Left ventricle myocardium inferior (tissue), 1 donor: ENCODE data around the gene DIRAS1. TPM values are rescaled to one million over a fixed set of nuclear protein-coding genes. Genes with fewer than 3 reads are reported as not detected.

Experiments used
- DNase-seq: peaks from one replicate; pipeline ENCODE4 v3.0.0-alpha.2; 2020
- H3K27ac ChIP-seq: fragments of 200-600 bp; replicated peaks from 2 replicates; pipeline ENCODE4 v1.8.0; 2021
- H3K27me3 ChIP-seq: fragments of 200-600 bp; 2 replicates; pipeline ENCODE4 v1.8.0; 2021; ENCODE audit warnings: low read depth
- H3K36me3 ChIP-seq: fragments of 200-600 bp; 2 replicates; pipeline ENCODE4 v1.8.0; 2021
- H3K4me1 ChIP-seq: fragments of 200-600 bp; 2 replicates; pipeline ENCODE4 v1.8.0; 2021
- H3K4me3 ChIP-seq: fragments of 200-600 bp; 2 replicates; pipeline ENCODE4 v1.8.0; 2021; ENCODE audit warnings: mild to moderate bottlenecking, moderate library complexity
- H3K9me3 ChIP-seq: fragments of 200-600 bp; replicated peaks from 2 replicates; pipeline ENCODE4 v1.8.0; 2021
- CTCF ChIP-seq: fragments of 200-600 bp; IDR thresholded peaks from 2 replicates; pipeline ENCODE4 v1.8.0; 2021; ENCODE audit warnings: antibody characterized with exemption, mild to moderate bottlenecking, borderline replicate concordance
- intact Hi-C: fragments of 100-400 bp; cut with micrococcal nuclease; formaldehyde crosslinking; loops from one replicate; pipeline ENCODE4 v1.11.0; 2022
- total RNA-seq: library from RNA; stranded (reverse); fragmentation: NEBNext Ultra II Directional; extraction: Animal tissue kit (Norgen Biotek cat#: 25700); gene quantifications from one replicate; pipeline ENCODE4 v1.2.1, GENCODE V29; 2021
- donor health status: DM: no; HTN: yes; CAD: no; lungs with severe emphysema.

DIRAS1 gene
- total RNA-seq, 1 donor from 2014 or later = 195 TPM

- no peak for DNase-seq
- H3K27me3 ChIP-seq = no peaks in the 10 kb centered on the region
- no peak for TF ChIP-seq CTCF
- peaks cover 99% of the 10 kb centered on the region for H3K36me3 ChIP-seq
- H3K4me1 ChIP-seq = no peaks in the 10 kb centered on the region
- no peaks in the 10 kb centered on the region for H3K9me3 ChIP-seq
- intact Hi-C loops = no loop called here
- H3K4me3 ChIP-seq = no peak overlapping the region
- no peak overlapping the region for H3K27ac ChIP-seq
Observed at GRCh38 chr19:2761876-2762782, 41.0 kb upstream of the DIRAS1 start.

GRCh38 chr19:2761309-2761677, 40.1 kb upstream of the DIRAS1 start:
- peaks cover 99% of the 10 kb centered on the region for H3K36me3 ChIP-seq
- no peak overlapping the region for H3K27ac ChIP-seq
- no peaks in the 10 kb centered on the region for H3K9me3 ChIP-seq
- no peak overlapping the region for H3K4me3 ChIP-seq
- H3K27me3 ChIP-seq = no peaks in the 10 kb centered on the region
- intact Hi-C loops = no loop called here
- no peak for DNase-seq
- H3K4me1 ChIP-seq = no peaks in the 10 kb centered on the region
- no peak for TF ChIP-seq CTCF

GRCh38 chr19:2759965-2760364, 38.8 kb upstream of the DIRAS1 start:
- intact Hi-C loops = no loop called here
- Histone ChIP-seq H3K27ac (no peak overlapping the region), H3K36me3 (peaks cover 99% of the 10 kb centered on the region), H3K4me3 (no peak overlapping the region), H3K9me3 (no peaks in the 10 kb centered on the region), H3K27me3 (no peaks in the 10 kb centered on the region), H3K4me1 (no peaks in the 10 kb centered on the region)
- DNase-seq = no peak
- TF ChIP-seq CTCF = no peak

- no peak for DNase-seq
- intact Hi-C loops = no loop called here
- Histone ChIP-seq H3K9me3 (no peaks in the 10 kb centered on the region), H3K27me3 (no peaks in the 10 kb centered on the region), H3K27ac (no peak overlapping the region), H3K4me1 (no peaks in the 10 kb centered on the region), H3K36me3 (peaks cover 99% of the 10 kb centered on the region), H3K4me3 (no peak overlapping the region)
- no peak for TF ChIP-seq CTCF
Observed at GRCh38 chr19:2759362-2759761, 38.2 kb upstream of the DIRAS1 start.

- Histone ChIP-seq H3K4me1 (no peaks in the 10 kb centered on the region), H3K4me3 (no peak overlapping the region), H3K9me3 (no peaks in the 10 kb centered on the region), H3K36me3 (peaks cover 99% of the 10 kb centered on the region), H3K27ac (no peak overlapping the region), H3K27me3 (no peaks in the 10 kb centered on the region)
- TF ChIP-seq CTCF = no peak
- DNase-seq = no peak
- intact Hi-C loops = no loop called here
Observed at GRCh38 chr19:2758601-2759313, 37.6 kb upstream of the DIRAS1 start.
